HepG2 (cell line): Measurements from ENCODE around the gene GCDH. TPM values are rescaled to one million over a fixed set of nuclear protein-coding genes. Genes with fewer than 3 reads are reported as not detected.

Experiments used
- GRHL1 ChIP-seq: sonication (generic); formaldehyde crosslinking; conservative IDR thresholded peaks from 2 replicates; pipeline ENCODE4 v1.8.0; 2022; ENCODE audit warnings: missing genetic modification reagents
- HMGXB4 ChIP-seq, 2 experiments: sonication (generic) in 1 of 2; formaldehyde crosslinking in 1 of 2; IDR thresholded peaks; 2 replicates each; pipeline versions ENCODE4 v1.4.0 to v1.6.1; 2018 to 2020; ENCODE audit warnings: missing genetic modification reagents in 2 of 2, borderline replicate concordance in 1 of 2, low read depth in 1 of 2, mild to moderate bottlenecking in 1 of 2, missing biosample characterization in 1 of 2
- MIER2 ChIP-seq: IDR thresholded peaks from 2 replicates; pipeline ENCODE4 v1.6.1; 2016; ENCODE audit warnings: missing biosample characterization, missing genetic modification reagents
- NFE2L2 ChIP-seq: fragments of 150-350 bp; IDR thresholded peaks from 2 replicates; pipeline ENCODE4 v1.6.1; 2014; ENCODE audit warnings: low read length
- NFKB2 ChIP-seq: sonication (generic); formaldehyde crosslinking; IDR thresholded peaks from 2 replicates; pipeline ENCODE4 v1.4.0; 2020; ENCODE audit warnings: missing genetic modification reagents, borderline replicate concordance
- ZNF747 ChIP-seq: sonication (generic); formaldehyde crosslinking; IDR thresholded peaks from 2 replicates; pipeline ENCODE4 v1.8.1; 2023; ENCODE audit warnings: missing genetic modification reagents, mild to moderate bottlenecking, borderline replicate concordance
- ZNF781 ChIP-seq: sonication (generic); formaldehyde crosslinking; IDR thresholded peaks from 2 replicates; pipeline ENCODE4 v1.5.1; 2020; ENCODE audit warnings: borderline replicate concordance, mild to moderate bottlenecking, missing genetic modification reagents; ENCODE audit errors: not compliant biosample characterization
- ZNF790 ChIP-seq: sonication (generic); formaldehyde crosslinking; IDR thresholded peaks from 2 replicates; pipeline ENCODE4 v1.8.0; 2022; ENCODE audit warnings: missing genetic modification reagents, mild to moderate bottlenecking, borderline replicate concordance
- ZSCAN30 ChIP-seq: sonication (generic); formaldehyde crosslinking; IDR thresholded peaks from 2 replicates; pipeline ENCODE4 v1.5.0; 2020; ENCODE audit warnings: mild to moderate bottlenecking, missing genetic modification reagents
- polyA plus RNA-seq, 8 experiments: library from polyadenylated mRNA; depleted of rRNA in 3 of 8; stranded (reverse) in 7 of 8; unstranded in 1 of 8; fragments of >200 nt; fragmentation: Illumina TruSeq in 4 of 8; extraction: Trizol in 4 of 8; gene quantifications; 2 replicates each; pipeline versions ENCODE4 v1.2.1 to v1.2.3, GENCODE V29; 2011 to 2016; ENCODE audit warnings: low read depth in 4 of 8, missing spikeins in 1 of 8, mixed read lengths in 1 of 8; ENCODE audit not compliant: insufficient read depth in 1 of 8
- total RNA-seq, 5 experiments: library from RNA; depleted of rRNA; stranded (reverse); fragments of >200 nt; fragmentation: Illumina TruSeq; extraction: Trizol; gene quantifications; 2 replicates each; pipeline ENCODE4 v1.2.3, GENCODE V29; 2016; ENCODE audit warnings: low read depth in 1 of 5
- TF ChIP-seq, protein P1 (sequence below): sonication (generic); formaldehyde crosslinking; conservative IDR thresholded peaks from 2 replicates; pipeline ENCODE4 v1.4.0; 2020; ENCODE audit warnings: missing genetic modification reagents
- TF ChIP-seq, protein P2 (sequence below): sonication (generic); formaldehyde crosslinking; IDR thresholded peaks from one replicate; pipeline ENCODE4 v1.5.1; 2020; ENCODE audit warnings: mild to moderate bottlenecking, missing genetic modification reagents; ENCODE audit errors: not compliant biosample characterization
- TF ChIP-seq, protein P3 (sequence below): sonication (generic); formaldehyde crosslinking; IDR thresholded peaks from 2 replicates; pipeline ENCODE4 v1.4.0; 2020; ENCODE audit warnings: low read depth, mild to moderate bottlenecking, missing genetic modification reagents

The GCDH gene
- total and polyA plus RNA-seq, 2 of the 13 experiments (the other 11 are each of a cell fraction or from before 2014, with no cell fraction given) = 15.1 to 38.0 TPM

- TF ChIP-seq GRHL1 = no peak
- no peak for TF ChIP-seq ZSCAN30 (CRISPR knock-in tag)
- TF ChIP-seq, protein P1, sequence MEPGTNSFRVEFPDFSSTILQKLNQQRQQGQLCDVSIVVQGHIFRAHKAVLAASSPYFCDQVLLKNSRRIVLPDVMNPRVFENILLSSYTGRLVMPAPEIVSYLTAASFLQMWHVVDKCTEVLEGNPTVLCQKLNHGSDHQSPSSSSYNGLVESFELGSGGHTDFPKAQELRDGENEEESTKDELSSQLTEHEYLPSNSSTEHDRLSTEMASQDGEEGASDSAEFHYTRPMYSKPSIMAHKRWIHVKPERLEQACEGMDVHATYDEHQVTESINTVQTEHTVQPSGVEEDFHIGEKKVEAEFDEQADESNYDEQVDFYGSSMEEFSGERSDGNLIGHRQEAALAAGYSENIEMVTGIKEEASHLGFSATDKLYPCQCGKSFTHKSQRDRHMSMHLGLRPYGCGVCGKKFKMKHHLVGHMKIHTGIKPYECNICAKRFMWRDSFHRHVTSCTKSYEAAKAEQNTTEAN = peak; percentile 5; the same call in 1 of the 2 replicates
- TF ChIP-seq NFE2L2 = no peak
- TF ChIP-seq, protein P2, sequence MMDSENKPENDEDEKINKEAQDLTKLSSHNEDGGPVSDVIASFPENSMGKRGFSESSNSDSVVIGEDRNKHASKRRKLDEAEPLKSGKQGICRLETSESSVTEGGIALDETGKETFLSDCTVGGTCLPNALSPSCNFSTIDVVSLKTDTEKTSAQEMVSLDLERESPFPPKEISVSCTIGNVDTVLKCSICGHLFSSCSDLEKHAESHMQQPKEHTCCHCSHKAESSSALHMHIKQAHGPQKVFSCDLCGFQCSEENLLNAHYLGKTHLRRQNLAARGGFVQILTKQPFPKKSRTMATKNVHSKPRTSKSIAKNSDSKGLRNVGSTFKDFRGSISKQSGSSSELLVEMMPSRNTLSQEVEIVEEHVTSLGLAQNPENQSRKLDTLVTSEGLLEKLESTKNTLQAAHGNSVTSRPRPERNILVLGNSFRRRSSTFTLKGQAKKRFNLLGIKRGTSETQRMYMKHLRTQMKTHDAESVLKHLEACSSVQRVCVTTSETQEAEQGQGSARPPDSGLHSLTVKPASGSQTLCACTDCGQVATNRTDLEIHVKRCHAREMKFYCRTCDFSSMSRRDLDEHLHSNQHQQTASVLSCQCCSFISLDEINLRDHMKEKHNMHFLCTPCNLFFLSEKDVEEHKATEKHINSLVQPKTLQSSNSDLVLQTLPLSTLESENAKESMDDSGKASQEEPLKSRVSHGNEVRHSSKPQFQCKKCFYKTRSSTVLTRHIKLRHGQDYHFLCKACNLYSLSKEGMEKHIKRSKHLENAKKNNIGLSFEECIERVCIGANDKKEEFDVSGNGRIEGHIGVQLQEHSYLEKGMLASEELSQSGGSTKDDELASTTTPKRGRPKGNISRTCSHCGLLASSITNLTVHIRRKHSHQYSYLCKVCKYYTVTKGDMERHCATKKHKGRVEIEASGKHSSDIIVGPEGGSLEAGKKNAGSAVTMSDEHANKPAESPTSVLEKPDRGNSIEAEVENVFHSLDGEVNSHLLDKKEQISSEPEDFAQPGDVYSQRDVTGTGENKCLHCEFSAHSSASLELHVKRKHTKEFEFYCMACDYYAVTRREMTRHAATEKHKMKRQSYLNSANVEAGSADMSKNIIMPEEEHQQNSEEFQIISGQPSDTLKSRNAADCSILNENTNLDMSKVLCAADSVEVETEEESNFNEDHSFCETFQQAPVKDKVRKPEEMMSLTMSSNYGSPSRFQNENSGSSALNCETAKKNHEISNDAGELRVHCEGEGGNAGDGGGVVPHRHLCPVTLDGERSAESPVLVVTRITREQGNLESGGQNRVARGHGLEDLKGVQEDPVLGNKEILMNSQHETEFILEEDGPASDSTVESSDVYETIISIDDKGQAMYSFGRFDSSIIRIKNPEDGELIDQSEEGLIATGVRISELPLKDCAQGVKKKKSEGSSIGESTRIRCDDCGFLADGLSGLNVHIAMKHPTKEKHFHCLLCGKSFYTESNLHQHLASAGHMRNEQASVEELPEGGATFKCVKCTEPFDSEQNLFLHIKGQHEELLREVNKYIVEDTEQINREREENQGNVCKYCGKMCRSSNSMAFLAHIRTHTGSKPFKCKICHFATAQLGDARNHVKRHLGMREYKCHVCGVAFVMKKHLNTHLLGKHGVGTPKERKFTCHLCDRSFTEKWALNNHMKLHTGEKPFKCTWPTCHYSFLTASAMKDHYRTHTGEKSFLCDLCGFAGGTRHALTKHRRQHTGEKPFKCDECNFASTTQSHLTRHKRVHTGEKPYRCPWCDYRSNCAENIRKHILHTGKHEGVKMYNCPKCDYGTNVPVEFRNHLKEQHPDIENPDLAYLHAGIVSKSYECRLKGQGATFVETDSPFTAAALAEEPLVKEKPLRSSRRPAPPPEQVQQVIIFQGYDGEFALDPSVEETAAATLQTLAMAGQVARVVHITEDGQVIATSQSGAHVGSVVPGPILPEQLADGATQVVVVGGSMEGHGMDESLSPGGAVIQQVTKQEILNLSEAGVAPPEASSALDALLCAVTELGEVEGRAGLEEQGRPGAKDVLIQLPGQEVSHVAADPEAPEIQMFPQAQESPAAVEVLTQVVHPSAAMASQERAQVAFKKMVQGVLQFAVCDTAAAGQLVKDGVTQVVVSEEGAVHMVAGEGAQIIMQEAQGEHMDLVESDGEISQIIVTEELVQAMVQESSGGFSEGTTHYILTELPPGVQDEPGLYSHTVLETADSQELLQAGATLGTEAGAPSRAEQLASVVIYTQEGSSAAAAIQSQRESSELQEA = peak; percentile 70
- peak; percentile 42; the same call in 1 of the 2 replicates for TF ChIP-seq NFKB2 (CRISPR knock-in tag)
- peak; percentile 10; the same call in 1 of the 2 replicates for TF ChIP-seq MIER2 (CRISPR knock-in tag)
- peak; percentile 73 to 83; a peak in 2 of 4 replicates for TF ChIP-seq HMGXB4 (CRISPR knock-in tag; IDR thresholded peaks at IDR 0.05; ENCODE audit: borderline replicate concordance in 1 of 2, low read depth in 1 of 2)
- TF ChIP-seq, protein P3, sequence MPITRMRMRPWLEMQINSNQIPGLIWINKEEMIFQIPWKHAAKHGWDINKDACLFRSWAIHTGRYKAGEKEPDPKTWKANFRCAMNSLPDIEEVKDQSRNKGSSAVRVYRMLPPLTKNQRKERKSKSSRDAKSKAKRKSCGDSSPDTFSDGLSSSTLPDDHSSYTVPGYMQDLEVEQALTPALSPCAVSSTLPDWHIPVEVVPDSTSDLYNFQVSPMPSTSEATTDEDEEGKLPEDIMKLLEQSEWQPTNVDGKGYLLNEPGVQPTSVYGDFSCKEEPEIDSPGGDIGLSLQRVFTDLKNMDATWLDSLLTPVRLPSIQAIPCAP (CRISPR knock-in tag) = no peak
- no peak for TF ChIP-seq ZNF790 (CRISPR knock-in tag)
- peak; percentile 70 for TF ChIP-seq ZNF747 (CRISPR knock-in tag)
- TF ChIP-seq ZNF781 (CRISPR knock-in tag) = no peak
These were observed 47.2 kb downstream of the GCDH start, which contains the start of gene CALR (continued) for GRCh38 chr19:12937927-12938778.
